HUES48 (cell line): ENCODE data around the gene ANKS1A.
A peak's percentile ranks its signal among the peaks of the same experiment; 100 is the strongest.

Experiments
- H3K27ac ChIP-seq: one replicate; pipeline ENCODE4 v1.7.0; 2013; ENCODE audit warnings: low read depth, low read length, inconsistent platforms
- H3K27me3 ChIP-seq: 2 replicates; pipeline ENCODE4 v1.6.1; 2013; ENCODE audit warnings: mild to moderate bottlenecking, low read length; ENCODE audit not compliant: control insufficient read depth, insufficient read depth
- H3K36me3 ChIP-seq: 2 replicates; pipeline ENCODE4 v1.6.1; 2013; ENCODE audit warnings: low read length; ENCODE audit not compliant: control insufficient read depth, insufficient read depth
- H3K4me1 ChIP-seq: 2 replicates; pipeline ENCODE4 v1.6.1; 2013; ENCODE audit warnings: mild to moderate bottlenecking, low read length; ENCODE audit not compliant: control insufficient read depth, insufficient read depth
- H3K4me3 ChIP-seq: 2 replicates; pipeline ENCODE4 v1.5.1; 2013; ENCODE audit warnings: mild to moderate bottlenecking, low read depth, low read length
- H3K9ac ChIP-seq: 2 replicates; pipeline ENCODE4 v1.6.1; 2013; ENCODE audit warnings: mild to moderate bottlenecking, low read depth, low read length, moderate library complexity
- H3K9me3 ChIP-seq: 2 replicates; pipeline ENCODE4 v1.6.1; 2013; ENCODE audit warnings: low read length; ENCODE audit not compliant: control insufficient read depth, insufficient read depth

ANKS1A gene

DNA sequence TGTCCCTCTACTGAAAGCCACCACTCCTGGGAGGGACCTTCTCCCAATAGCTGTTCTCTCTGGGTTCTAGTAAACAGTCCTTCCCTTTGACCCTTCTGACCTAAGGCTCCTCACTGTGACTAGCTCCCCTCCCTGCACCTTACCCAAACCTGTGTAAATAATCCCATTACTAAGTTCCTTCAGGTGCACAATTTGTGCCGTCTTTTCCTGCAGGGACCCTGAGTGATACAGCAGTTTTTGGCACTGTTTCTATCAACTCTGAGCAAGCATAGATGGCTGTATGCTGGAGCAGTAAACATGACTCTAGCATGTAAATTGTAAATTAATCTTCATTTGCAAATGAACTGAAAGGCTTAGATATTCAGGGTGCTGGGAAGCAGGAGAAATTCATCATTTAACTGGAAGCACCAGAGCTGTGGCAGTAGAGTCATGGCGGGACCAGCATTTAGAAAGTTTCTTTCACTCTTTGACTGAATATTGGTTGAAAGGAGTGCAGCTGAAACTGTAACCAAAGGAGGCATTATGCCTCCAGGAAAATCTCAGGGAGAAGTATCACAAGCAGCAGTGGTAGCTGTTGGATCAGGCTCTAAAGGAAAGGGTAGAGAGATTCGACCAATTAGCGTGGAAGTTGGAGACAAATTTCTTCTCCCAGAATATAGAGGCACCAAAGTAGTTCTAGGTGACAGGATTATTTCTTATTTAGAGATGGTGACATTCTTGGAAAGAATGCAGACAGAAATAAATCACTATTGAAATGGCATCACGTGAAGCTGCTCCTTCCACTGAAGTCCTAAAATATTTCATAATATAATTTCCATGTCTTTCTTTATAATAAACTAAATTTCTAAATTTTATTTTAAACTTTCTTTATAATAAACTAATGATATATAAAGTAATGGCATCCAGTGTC, 134.3 kb downstream of the ANKS1A start:
- H3K27me3 ChIP-seq, result no peaks in the 10 kb centered on the region
- no peaks in the 10 kb centered on the region for H3K9me3 ChIP-seq
- peak overlapping the region; percentile 15; the same call in 1 of the 2 replicates for H3K9ac ChIP-seq
- H3K36me3 ChIP-seq, result peaks cover 10% of the 10 kb centered on the region
- H3K4me1 ChIP-seq, result peaks cover 72% of the 10 kb centered on the region
- peak overlapping the region; percentile 9; the same call in 1 of the 2 replicates for H3K4me3 ChIP-seq
- peak overlapping the region; percentile 87 for H3K27ac ChIP-seq

GRCh38 chr6:35024551-35025054, 135.5 kb downstream of the ANKS1A start:
- 0 out of 2 replicates have a peak overlapping the region, but pooled peaks have one; percentile 27 for H3K4me3 ChIP-seq
- H3K9me3 ChIP-seq, result no peaks in the 10 kb centered on the region
- H3K9ac ChIP-seq, result 0 out of 2 replicates have a peak overlapping the region, but pooled peaks have one; percentile 21
- H3K36me3 ChIP-seq, result no peaks in the 10 kb centered on the region
- peaks cover 72% of the 10 kb centered on the region for H3K4me1 ChIP-seq
- H3K27me3 ChIP-seq, result no peaks in the 10 kb centered on the region
- peak overlapping the region; percentile 87 for H3K27ac ChIP-seq

DNA sequence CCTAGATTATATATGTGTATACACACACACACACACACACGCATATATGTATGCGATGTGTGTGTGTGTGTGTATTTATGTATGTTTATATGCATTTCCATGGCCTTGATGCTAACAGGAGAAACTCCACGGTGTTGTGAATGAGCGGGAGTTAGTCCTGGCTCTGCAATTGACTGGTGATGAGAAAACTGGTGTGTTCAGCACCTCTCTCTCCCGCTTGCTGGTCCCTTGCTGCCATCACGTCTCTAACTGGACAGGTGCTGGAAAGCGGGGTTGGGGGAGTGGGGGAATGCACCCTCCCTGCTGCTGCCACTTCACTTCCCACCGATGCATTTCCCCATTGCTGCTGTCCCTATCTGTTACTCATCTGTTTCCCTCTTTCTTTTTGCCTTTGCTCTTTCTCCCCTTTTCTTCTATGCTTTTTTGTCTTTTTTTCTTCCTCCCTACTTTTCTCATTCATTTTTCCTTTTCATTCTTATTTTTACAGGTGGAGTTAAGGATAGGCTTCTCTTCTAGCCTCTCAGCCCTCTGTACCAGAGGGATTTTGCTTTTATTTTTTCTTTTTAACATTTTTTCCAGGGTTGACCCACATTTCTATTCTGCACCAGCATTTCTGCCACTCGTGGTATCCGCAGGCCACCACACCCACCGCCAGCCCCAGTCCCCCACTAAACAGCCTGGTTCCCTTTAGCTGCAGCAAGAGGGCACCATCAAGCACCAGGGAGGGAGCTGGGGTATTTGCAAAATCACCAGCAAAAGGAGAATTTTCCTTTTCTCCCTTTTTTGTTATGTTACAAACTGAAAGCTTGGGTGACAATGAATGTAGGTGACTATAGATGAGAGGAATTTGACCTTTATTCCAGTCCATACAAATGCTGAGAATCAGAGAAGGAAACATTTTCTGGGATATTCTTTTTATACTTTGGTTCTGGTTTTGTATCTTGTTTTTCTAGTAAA, 136.5 kb downstream of the ANKS1A start:
- H3K36me3 ChIP-seq, result no peaks in the 10 kb centered on the region
- no peak overlapping the region for H3K4me3 ChIP-seq
- H3K4me1 ChIP-seq, result peaks cover 70% of the 10 kb centered on the region
- H3K9ac ChIP-seq, result 0 out of 2 replicates have a peak overlapping the region, but pooled peaks have one; percentile 5
- H3K27me3 ChIP-seq, result no peaks in the 10 kb centered on the region
- H3K9me3 ChIP-seq, result no peaks in the 10 kb centered on the region
- H3K27ac ChIP-seq, result peak overlapping the region; percentile 87

DNA sequence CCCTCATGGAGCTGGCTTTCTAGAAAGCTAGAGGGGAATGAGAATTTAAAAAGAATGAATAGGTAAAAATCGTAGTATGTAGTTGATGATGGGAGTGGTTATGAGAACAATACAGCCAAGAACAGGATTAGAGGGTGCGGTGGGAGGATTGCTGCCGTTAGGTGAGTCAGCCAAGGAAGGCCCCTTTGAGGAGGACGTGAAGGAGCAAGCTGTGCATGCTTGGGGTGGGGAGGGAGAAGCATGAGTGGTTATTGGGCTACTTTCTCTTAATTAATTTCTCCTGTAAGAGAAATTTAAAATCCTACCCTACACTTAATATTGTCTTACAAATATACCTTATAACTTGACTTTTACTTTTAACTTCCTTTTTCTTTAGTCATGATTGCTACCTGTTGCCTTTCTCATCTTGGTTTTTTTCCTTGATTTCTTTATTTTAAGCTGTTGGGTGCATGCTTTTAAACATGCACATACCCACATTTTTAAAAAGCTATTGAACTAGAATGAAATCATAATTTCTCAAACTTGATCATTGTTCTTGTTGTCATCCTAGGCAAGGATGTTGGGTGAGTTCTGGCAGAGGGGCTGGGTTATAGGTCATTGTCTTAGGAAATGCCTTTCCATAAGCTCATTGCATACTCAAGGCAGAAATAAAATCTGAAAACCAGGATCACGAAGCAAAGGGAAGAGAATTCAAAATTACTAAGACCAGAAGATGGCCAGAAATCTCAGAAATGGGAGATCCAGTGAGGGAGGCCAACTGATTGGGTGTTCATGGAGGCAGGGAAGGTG, 137.6 kb downstream of the ANKS1A start:
- Histone ChIP-seq H3K36me3 (no peaks in the 10 kb centered on the region), H3K4me3 (no peak overlapping the region), H3K27ac (peak overlapping the region; percentile 87), H3K9me3 (no peaks in the 10 kb centered on the region), H3K9ac (no peak overlapping the region), H3K27me3 (no peaks in the 10 kb centered on the region), H3K4me1 (peaks cover 61% of the 10 kb centered on the region)

DNA sequence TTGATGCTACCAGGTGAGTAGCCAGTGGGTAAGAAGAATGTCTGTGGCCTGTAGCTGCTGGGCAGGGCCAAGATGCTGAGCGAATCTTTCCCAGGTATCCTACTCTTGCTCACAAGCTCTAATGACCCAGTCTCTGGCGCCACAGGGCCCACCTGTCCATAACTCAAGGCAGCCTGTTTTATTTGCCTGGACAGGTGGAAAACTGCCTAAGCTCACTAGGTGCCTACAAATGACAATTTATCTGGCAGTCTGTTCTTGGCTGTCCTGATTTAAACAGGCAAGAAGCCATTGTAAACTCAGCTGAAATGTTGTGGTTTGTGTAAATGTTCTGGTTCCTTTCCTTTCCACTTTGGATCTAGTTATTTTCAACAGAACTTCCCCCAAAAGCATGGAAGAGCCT, 138.8 kb downstream of the ANKS1A start:
- H3K9me3 ChIP-seq, result no peaks in the 10 kb centered on the region
- H3K36me3 ChIP-seq, result no peaks in the 10 kb centered on the region
- H3K9ac ChIP-seq, result no peak overlapping the region
- no peak overlapping the region for H3K27ac ChIP-seq
- peaks cover 50% of the 10 kb centered on the region for H3K4me1 ChIP-seq
- no peak overlapping the region for H3K4me3 ChIP-seq
- H3K27me3 ChIP-seq, result no peaks in the 10 kb centered on the region

- no peak overlapping the region for H3K4me3 ChIP-seq
- H3K27me3 ChIP-seq, result no peaks in the 10 kb centered on the region
- no peak overlapping the region for H3K9ac ChIP-seq
- no peak overlapping the region for H3K27ac ChIP-seq
- H3K4me1 ChIP-seq, result peaks cover 38% of the 10 kb centered on the region
- H3K36me3 ChIP-seq, result no peaks in the 10 kb centered on the region
- H3K9me3 ChIP-seq, result no peaks in the 10 kb centered on the region
Measured at GRCh38 chr6:35028781-35029769, 140.0 kb downstream of the ANKS1A start.

DNA sequence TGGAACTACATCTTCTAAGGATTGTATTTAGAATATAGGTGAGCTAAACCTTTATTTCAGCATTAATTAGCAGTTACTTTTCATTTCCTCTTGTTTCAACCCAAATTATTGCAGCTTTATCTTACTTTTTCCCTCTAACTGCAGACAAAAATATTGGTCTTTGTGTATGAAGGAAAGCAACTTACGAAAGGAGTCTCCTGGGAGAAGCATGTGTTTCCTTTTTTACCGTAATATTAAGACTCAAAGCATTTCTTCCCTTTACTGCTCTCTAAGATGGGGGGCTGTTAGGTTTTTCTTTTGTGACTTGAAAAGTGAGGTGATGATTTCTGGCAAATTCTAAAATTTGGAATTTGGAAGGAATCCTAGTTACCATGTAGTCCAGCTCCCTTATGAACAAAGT, 141.0 kb downstream of the ANKS1A start:
- H3K9me3 ChIP-seq, result no peaks in the 10 kb centered on the region
- peaks cover 33% of the 10 kb centered on the region for H3K4me1 ChIP-seq
- H3K36me3 ChIP-seq, result no peaks in the 10 kb centered on the region
- H3K9ac ChIP-seq, result no peak overlapping the region
- H3K4me3 ChIP-seq, result no peak overlapping the region
- H3K27me3 ChIP-seq, result no peaks in the 10 kb centered on the region
- H3K27ac ChIP-seq, result no peak overlapping the region

GRCh38 chr6:35031611-35032529, 142.8 kb downstream of the ANKS1A start:
- no peaks in the 10 kb centered on the region for H3K9me3 ChIP-seq
- H3K27me3 ChIP-seq, result no peaks in the 10 kb centered on the region
- no peaks in the 10 kb centered on the region for H3K36me3 ChIP-seq
- peaks cover 33% of the 10 kb centered on the region for H3K4me1 ChIP-seq
- H3K27ac ChIP-seq, result no peak overlapping the region
- no peak overlapping the region for H3K4me3 ChIP-seq
- H3K9ac ChIP-seq, result no peak overlapping the region

DNA sequence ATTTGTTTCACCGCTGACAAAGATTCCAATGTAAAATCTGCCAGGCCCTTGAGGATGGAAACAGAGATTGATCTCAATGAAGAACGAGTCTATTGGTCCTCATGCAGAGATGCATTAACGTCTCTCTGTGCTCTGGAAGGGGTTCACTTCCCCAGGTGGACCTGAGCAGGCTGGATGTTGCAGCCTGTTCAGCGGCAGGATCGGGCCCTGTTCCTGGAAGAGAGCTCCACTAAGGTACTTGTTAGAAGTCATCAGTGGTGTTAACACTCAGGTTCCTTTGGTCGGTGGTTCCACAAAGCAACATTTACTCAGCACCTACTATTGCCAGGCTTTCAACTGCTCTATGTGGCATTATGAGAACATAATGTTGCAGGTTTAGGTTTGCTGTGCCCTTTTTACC, 144.6 kb downstream of the ANKS1A start:
- Histone ChIP-seq H3K9me3 (no peaks in the 10 kb centered on the region), H3K4me3 (no peak overlapping the region), H3K27ac (no peak overlapping the region), H3K9ac (no peak overlapping the region), H3K36me3 (no peaks in the 10 kb centered on the region), H3K27me3 (no peaks in the 10 kb centered on the region), H3K4me1 (peaks cover 38% of the 10 kb centered on the region)
